Measurements from ENCODE around the gene TSPAN6.

The TSPAN6 gene, protein sequence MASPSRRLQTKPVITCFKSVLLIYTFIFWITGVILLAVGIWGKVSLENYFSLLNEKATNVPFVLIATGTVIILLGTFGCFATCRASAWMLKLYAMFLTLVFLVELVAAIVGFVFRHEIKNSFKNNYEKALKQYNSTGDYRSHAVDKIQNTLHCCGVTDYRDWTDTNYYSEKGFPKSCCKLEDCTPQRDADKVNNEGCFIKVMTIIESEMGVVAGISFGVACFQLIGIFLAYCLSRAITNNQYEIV

DNA sequence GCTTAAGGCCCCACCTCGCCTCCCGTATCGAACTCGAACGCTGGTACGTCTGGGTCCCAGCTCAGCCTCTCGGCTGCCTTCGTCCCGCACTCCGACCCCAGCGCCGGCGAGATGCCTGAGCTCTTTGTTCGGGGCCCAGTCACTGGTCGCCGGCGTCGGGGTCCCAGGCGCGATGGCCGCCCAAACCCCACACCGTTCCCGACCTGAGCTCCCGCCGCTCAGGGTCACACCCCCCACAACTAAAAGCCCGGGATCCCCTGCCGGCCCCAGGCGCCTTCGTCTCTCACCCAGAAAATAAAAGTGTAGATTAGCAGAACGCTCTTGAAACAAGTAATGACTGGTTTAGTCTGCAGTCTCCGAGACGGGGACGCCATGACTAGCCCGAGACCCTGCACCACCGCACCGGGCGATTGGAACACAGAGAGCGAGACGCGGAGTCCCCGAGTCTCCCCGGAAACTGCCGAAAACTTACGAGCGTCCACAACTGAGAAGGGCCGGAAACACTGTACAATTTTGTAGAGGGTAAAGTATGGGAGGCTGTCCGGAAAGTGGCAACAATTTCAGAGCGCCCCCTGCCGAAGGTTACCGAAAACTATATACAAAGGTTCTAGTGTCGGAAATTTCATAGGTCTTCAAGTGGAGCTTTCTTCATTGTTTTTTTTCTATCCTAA lies at the start of gene TSPAN6:
Gene TSPAN6 (minus strand): TSS at position 486 of the 671 bp plus-strand sequence. CDS start 112 bp downstream, at position 374.
- DNase-seq, result peak; percentile 41

- no peak for DNase-seq
Observed at GRCh38 chrX:100685997-100686305, 49.3 kb upstream of the TSPAN6 start.

DNA sequence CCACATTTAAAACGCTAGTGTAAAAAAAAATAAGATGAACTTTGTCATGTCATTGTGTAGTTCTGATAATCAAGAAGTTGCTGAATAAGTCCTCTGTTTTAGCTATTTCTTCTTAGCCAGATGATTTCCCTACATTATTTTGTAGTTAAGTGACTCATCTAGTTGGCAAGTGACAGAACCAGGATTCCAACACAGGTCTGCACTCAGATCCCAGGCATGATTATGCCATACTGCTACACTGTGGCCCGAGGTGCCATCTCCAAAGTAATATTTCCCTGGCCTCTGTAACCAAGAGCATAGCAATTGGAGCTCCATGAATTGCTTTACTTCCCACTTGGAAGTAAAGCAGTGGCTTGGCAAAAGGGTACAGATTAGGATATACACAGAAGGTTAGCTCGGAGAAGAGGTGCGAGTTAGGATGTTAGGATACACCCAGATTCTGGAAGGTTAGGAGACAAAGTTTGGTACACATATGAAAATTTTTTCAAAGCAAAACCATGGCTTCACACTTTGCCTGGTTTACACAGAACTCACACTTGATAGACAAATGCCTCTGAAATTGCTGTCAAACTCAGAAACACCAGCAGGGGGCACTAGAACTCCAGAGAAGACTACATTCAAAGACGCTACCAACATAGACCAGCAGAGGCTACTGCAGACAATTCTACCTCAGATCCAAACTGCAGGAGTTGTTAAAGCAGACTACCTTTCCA lies 48.8 kb upstream of the TSPAN6 start:
- peak; percentile 34 for DNase-seq

DNA sequence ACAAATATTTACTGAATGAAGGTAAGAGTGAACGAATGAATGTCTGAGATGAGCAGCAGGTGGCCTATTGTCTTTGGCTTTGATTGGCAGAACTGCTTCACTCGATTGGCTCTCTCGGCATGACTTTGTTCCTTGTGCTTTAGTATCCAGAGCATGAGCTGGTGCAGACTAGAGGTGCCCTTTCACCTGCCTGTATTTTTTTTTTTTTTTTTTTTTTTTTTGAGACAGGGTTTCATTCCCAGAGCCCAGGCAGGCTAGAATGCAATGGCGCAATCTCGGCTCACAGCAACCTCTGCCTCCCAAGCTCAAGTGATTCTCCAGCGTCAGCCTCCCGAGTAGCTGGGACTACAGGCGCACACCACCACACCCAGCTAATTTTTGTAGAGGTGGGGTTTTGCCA lies 46.3 kb upstream of the TSPAN6 start:
- DNase-seq, result no peak

GRCh38 chrX:100681599-100681998 lies 45.0 kb upstream of the TSPAN6 start:
- DNase-seq, result no peak

DNA sequence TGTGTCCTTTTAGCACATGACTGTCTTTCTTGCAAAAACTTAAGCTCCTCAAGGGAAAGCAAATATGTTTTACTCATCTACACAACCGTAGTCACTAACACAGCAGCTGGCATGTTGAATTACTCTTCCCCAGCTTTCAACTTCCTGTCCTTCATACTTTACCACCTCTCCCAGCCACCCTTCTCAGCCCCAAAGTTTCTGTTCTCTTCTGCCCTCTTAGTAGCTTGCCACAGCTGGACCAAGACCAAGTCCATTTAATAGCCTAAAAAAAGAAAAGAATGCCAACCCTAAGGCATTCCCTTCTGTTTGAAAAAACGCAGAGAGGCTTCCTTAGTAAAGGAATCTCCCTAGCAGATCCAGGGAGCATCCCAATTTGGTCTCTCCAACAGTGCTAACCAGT lies 44.1 kb upstream of the TSPAN6 start:
- DNase-seq, result no peak

- DNase-seq, result no peak
Observed at GRCh38 chrX:100677611-100678181, 41.1 kb upstream of the TSPAN6 start.

GRCh38 chrX:100674705-100675104 lies 38.1 kb upstream of the TSPAN6 start:
- DNase-seq, result no peak

GRCh38 chrX:100673397-100673953 lies 36.9 kb upstream of the TSPAN6 start:
- no peak for DNase-seq

DNA sequence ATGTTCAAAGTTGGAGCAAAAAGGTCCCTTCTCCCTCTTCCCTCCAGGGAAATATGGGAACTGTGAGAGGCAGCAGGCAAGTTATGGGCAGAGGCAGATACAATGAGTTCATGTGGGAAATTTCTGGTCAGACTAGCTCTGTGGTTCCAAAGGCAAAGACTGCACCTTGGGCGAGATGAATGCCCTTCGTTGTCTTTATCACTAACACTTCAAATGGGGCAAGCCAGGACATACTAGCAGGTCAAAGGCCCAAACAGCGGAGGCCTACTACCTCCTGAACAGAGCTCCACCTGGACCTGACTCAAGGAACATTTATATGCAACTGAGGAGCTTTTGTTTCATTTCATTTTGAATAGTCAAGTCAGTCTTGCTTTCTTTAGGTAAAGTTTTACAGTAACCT lies 36.4 kb upstream of the TSPAN6 start:
- no peak for DNase-seq

DNA sequence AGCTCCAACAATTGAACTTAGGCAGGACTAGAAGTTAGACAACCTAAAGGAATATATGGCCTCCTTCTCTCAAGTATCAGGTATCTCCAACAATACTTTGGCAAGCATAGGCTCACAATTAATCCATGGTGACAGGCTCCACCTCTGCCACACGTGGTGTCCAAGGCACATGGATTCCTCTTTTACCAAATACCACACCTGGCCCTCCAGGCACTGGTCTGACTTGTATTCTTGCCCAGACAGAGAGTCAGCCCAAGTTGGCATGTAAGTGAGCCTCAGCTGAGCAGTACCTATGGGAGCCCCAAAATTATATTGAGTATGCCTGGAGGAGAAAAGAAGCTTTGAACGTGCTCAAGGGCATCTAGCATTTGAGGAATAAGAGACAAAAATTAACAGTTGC lies 27.0 kb upstream of the TSPAN6 start:
- no peak for DNase-seq

- DNase-seq, result no peak
Observed at GRCh38 chrX:100662796-100663195, 26.2 kb upstream of the TSPAN6 start.

GRCh38 chrX:100662170-100662569 lies 25.6 kb upstream of the TSPAN6 start:
- no peak for DNase-seq

GRCh38 chrX:100659431-100660137 lies 23.0 kb upstream of the TSPAN6 start:
- no peak for DNase-seq

DNA sequence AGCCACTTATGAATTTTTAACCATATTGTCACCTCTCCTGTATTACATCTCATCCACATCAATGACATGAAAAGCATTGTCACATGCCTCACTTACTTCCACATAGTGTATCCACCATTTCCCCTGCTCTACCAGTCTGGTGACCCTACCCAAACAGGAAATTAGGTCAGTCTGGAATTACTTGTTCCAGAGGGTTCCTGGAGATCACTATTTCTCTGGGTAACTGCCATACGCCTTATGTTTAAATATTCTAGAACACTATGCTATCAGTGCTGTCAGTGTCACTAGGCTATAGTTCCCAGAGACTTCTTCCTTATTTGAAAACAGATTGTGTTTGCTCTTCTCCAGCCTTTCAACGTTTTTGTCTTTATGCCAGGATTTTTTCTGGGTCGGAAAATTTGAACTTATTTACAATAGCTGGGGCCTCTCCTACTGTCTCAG lies 22.4 kb upstream of the TSPAN6 start:
- DNase-seq, result no peak

DNA sequence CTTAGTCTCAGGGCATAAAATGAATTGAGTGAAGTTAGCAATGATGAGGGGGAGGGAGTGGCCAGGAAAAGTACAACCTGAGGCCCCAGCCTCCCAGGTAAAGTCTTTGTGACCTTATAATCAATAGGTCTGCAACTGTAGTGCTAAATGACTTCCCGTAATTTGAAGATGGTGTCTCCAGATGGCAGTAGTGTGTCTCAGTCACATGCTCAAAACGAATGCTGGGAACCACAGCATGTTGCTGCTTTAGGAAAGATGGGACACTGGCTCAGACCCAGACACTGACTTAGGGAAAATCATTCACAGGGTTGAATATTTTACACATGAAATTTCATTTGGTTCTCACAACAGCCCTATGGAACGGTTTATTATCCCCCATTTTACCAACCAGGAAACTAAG lies 17.7 kb upstream of the TSPAN6 start:
- no peak for DNase-seq

DNA sequence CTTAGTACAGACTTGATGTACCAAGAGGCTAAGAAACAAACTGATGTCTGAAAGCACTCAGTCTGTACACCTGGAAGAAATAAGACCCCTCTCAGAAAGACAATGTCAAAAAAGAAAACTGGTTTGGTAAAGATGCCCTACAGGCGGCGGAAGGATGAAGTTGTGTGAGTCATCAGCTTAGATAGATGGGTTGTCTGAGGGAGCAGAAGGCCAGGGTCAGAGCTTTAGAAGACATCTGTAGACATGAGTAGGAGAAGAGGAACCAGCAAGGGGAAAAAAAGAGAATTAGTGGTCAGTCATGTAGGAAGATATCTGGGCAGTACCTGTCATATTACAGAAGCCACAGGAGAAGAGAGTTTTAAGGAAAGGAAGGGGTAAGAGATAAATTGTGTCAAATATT lies 15.7 kb upstream of the TSPAN6 start:
- DNase-seq, result no peak

DNA sequence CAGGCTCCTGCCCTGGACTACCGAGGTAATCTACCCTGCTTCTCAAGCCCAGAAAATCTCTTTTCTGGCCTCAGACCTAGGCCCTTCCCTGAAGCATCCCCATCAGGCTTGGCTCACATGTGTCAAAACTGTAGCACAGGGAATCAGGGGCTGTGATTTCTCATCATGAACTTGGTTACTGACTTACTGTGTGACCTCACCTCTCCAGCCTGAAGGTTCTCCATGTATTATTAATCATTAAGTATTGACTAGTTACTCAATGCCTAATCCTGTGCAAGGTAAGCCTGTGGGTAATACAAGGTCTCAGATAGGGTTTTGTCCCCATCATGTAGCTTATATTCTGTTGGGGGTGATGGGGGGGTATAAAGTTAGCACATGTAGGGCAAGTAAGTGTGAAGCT lies 14.2 kb upstream of the TSPAN6 start:
- DNase-seq, result no peak

DNA sequence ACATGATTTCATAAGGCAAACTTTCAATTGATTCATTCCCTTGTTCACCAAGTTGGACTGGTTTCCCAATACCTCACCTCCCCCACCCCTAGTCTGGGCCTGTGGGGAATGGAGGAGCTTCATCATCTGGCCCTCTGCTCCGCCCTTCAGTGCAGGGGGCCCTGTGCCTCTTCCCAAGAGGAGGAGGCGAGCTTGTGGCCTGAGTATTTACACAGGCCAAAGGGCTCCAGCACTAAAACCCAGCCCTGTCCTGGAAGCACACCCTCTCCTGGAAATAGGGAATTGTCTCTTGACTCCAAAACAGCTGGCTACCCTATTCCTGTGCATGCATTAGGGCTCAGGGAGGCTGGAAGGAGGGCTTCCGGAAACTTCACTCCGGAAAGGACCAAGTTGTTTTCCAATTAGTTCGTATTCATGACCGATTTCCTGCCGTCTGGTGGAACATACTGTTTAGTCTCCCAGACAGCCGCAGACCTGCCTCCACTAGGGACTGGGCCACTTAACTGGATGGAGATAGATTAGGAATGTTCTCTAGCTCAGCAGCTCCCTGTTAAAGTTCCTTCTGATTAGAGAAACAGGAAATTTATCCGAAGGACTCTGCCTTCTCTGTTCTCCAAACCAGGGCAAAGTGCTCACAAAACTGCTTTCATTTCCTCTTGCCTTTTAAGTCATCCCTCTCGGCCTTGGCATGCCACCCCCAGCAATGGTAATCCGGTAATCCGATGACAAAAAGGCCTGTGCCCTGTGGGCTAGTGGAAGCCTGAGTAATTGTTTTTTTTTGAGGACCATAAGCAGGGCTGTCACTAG lies 13.1 kb upstream of the TSPAN6 start:
- DNase-seq, result no peak

DNA sequence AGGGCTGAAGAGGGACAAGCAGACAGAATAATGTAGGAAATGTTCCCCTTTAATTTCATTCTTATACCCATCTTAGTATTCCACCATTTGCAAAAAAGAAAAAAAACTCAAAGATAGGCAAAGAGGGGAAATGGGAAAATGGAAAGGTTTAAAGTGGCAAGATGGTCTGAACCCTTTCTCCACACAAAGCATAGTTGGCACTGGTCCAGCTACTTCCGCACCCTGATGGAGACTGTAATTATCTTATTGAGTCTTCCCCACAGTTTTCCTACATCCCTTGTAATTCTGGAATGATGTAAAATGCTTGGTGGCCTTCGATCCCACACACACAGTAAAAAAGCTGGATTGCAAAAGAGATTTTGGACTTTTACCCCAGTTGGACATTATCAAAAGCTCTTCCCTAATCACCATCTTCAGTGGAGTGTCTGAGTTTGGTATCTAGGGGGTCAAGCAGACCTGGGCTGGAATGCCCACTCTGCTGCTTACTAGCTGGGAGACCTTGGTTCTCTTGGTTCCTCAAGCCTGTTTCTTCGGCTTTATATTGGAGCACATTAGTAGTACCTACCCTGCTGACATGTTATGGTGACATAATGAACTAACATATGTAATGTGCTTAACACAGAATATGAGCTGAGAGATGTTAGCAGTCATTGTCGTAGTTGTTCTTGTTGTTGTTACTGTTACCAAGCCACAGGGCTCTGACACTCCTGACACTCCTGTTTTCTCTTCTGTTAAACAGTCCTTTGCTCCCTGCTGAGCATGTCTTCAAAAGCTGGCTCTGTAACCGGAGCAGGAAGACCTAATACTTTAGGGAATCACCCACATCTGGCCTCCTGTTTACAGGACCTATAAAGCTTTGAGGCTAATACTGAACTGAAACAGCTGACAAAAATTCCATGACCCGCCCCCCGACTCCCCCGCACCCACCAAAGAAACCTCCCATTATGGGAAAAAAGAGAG lies 12.1 kb upstream of the TSPAN6 start:
- no peak for DNase-seq

DNA sequence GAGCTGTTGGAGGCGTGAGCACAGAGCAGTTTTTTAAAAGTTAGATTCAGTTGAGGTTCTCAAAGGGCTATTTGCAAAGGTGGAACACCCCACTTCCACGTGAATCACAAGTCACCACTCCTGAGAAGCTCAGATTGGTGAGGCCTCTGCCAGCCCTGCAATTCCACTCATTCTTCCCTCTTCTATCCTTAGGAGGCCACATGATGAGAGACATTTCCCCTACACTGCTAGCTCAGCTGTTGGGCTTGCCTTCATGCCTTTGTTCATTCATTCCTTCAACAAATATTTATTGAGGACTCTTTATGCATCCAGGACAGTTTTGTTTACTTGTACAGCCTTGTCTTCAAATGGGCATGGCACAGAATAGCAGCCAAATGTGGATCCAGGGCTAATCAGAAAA lies 11.1 kb upstream of the TSPAN6 start:
- no peak for DNase-seq
